ENCODE measurements around the gene C9orf40.

C9orf40 gene

GRCh38 chr9:74907085-74907484 lies 45.6 kb downstream of the C9orf40 start:
- H3K36me3 ChIP-seq (ENCODE audit: control insufficient read depth, insufficient read depth, low read length): no peaks in the 10 kb centered on the region
- H3K4me3 ChIP-seq (replicated peaks; ENCODE audit: low read depth, low read length): no peak overlapping the region
- H3K27me3 ChIP-seq (replicated peaks; ENCODE audit: control insufficient read depth, insufficient read depth, low read length): no peaks in the 10 kb centered on the region
- TF ChIP-seq CTCF (IDR thresholded peaks at IDR 0.05; ENCODE audit: insufficient read depth, low read length, poor library complexity, severe bottlenecking): no peak
- DNase-seq (ENCODE audit: extremely low read depth, insufficient read length): no peak

DNA sequence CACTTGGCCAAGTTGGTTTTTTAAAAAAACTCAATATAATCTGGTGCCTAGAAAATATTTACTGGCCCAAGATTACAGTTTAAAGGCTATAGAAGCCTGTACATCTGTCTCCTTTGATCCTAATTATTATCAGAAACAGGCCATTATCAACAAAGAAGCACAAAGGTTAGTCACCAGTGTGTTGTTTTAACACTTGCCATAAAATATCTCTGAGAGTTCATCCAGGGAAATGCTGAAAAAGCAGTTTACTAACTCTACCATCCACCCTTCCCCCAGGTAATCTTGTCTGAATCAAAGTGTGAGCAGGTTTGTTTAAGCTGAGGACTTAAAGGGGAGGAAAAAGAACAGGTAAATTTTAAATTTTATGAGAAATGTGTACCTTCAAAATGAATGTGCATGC lies 51.7 kb downstream of the C9orf40 start:
- TF ChIP-seq CTCF (IDR thresholded peaks at IDR 0.05; ENCODE audit: insufficient read depth, low read length, poor library complexity, severe bottlenecking): no peak
- DNase-seq (ENCODE audit: extremely low read depth, insufficient read length): no peak

More for the DNA sequence above, 51.7 kb downstream of the C9orf40 start:
- Histone ChIP-seq H3K27me3 (replicated peaks; ENCODE audit: control insufficient read depth, insufficient read depth, low read length) (no peaks in the 10 kb centered on the region), H3K4me3 (replicated peaks; ENCODE audit: low read depth, low read length) (no peak overlapping the region), H3K36me3 (ENCODE audit: control insufficient read depth, insufficient read depth, low read length) (no peaks in the 10 kb centered on the region)
